ENCODE measurements around the gene ACBD6.

Gene ACBD6

GRCh38 chr1:180265871-180266270 is 236.5 kb downstream of the ACBD6 start:
- no peaks in the 10 kb centered on the region for H3K27me3 ChIP-seq (ENCODE audit: insufficient read depth, poor library complexity, severe bottlenecking)
- H3K27ac ChIP-seq (ENCODE audit: poor library complexity, severe bottlenecking) = no peak overlapping the region
- TF ChIP-seq CTCF (IDR thresholded peaks at IDR 0.05; ENCODE audit: poor library complexity, severe bottlenecking) = no peak
- H3K4me1 ChIP-seq (ENCODE audit: insufficient read depth, poor library complexity, severe bottlenecking) = no peaks in the 10 kb centered on the region
- H3K4me3 ChIP-seq (ENCODE audit: severe bottlenecking) = no peak overlapping the region
- ATAC-seq (ENCODE audit: low read depth) (no peak), DNase-seq (ENCODE audit: low spot score) (no peak)
- H3K9me3 ChIP-seq (ENCODE audit: severe bottlenecking) = no peaks in the 10 kb centered on the region
- no peaks in the 10 kb centered on the region for H3K36me3 ChIP-seq (ENCODE audit: low read depth)

- no peaks in the 10 kb centered on the region for H3K4me1 ChIP-seq (ENCODE audit: insufficient read depth, poor library complexity, severe bottlenecking)
- ATAC-seq (ENCODE audit: low read depth) = no peak
- H3K9me3 ChIP-seq (ENCODE audit: severe bottlenecking) = no peaks in the 10 kb centered on the region
- no peaks in the 10 kb centered on the region for H3K27me3 ChIP-seq (ENCODE audit: insufficient read depth, poor library complexity, severe bottlenecking)
- DNase-seq (ENCODE audit: low spot score) = no peak
- H3K27ac ChIP-seq (ENCODE audit: poor library complexity, severe bottlenecking) = no peak overlapping the region
- H3K4me3 ChIP-seq (ENCODE audit: severe bottlenecking) = no peak overlapping the region
- TF ChIP-seq CTCF (IDR thresholded peaks at IDR 0.05; ENCODE audit: poor library complexity, severe bottlenecking) = no peak
- no peaks in the 10 kb centered on the region for H3K36me3 ChIP-seq (ENCODE audit: low read depth)
These were observed 237.2 kb downstream of the ACBD6 start for GRCh38 chr1:180265201-180265600.

- no peak for DNase-seq (ENCODE audit: low spot score)
- no peaks in the 10 kb centered on the region for H3K9me3 ChIP-seq (ENCODE audit: severe bottlenecking)
- H3K4me1 ChIP-seq (ENCODE audit: insufficient read depth, poor library complexity, severe bottlenecking) = no peaks in the 10 kb centered on the region
- no peaks in the 10 kb centered on the region for H3K36me3 ChIP-seq (ENCODE audit: low read depth)
- no peaks in the 10 kb centered on the region for H3K27me3 ChIP-seq (ENCODE audit: insufficient read depth, poor library complexity, severe bottlenecking)
- no peak overlapping the region for H3K4me3 ChIP-seq (ENCODE audit: severe bottlenecking)
- TF ChIP-seq CTCF (IDR thresholded peaks at IDR 0.05; ENCODE audit: poor library complexity, severe bottlenecking) = no peak
- no peak overlapping the region for H3K27ac ChIP-seq (ENCODE audit: poor library complexity, severe bottlenecking)
- no peak for ATAC-seq (ENCODE audit: low read depth)
These were observed 237.8 kb downstream of the ACBD6 start for GRCh38 chr1:180264595-180264994.

GRCh38 chr1:180262628-180263488 is 239.5 kb downstream of the ACBD6 start:
- no peaks in the 10 kb centered on the region for H3K9me3 ChIP-seq (ENCODE audit: severe bottlenecking)
- no peak overlapping the region for H3K4me3 ChIP-seq (ENCODE audit: severe bottlenecking)
- no peaks in the 10 kb centered on the region for H3K36me3 ChIP-seq (ENCODE audit: low read depth)
- no peak for TF ChIP-seq CTCF (IDR thresholded peaks at IDR 0.05; ENCODE audit: poor library complexity, severe bottlenecking)
- ATAC-seq (ENCODE audit: low read depth) (no peak), DNase-seq (ENCODE audit: low spot score) (no peak)
- no peaks in the 10 kb centered on the region for H3K4me1 ChIP-seq (ENCODE audit: insufficient read depth, poor library complexity, severe bottlenecking)
- H3K27me3 ChIP-seq (ENCODE audit: insufficient read depth, poor library complexity, severe bottlenecking) = no peaks in the 10 kb centered on the region
- no peak overlapping the region for H3K27ac ChIP-seq (ENCODE audit: poor library complexity, severe bottlenecking)

GRCh38 chr1:180261524-180262155 is 240.7 kb downstream of the ACBD6 start:
- Histone ChIP-seq H3K27me3 (ENCODE audit: insufficient read depth, poor library complexity, severe bottlenecking) (no peaks in the 10 kb centered on the region), H3K9me3 (ENCODE audit: severe bottlenecking) (no peaks in the 10 kb centered on the region), H3K4me1 (ENCODE audit: insufficient read depth, poor library complexity, severe bottlenecking) (no peaks in the 10 kb centered on the region), H3K36me3 (ENCODE audit: low read depth) (no peaks in the 10 kb centered on the region), H3K27ac (ENCODE audit: poor library complexity, severe bottlenecking) (no peak overlapping the region), H3K4me3 (ENCODE audit: severe bottlenecking) (no peak overlapping the region)
- no peak for TF ChIP-seq CTCF (IDR thresholded peaks at IDR 0.05; ENCODE audit: poor library complexity, severe bottlenecking)
- ATAC-seq (ENCODE audit: low read depth) (no peak), DNase-seq (ENCODE audit: low spot score) (no peak)

Measured in RWPE2 (cell line).